ENCODE measurements around the gene UTP18. TPM values are rescaled to one million over a fixed set of nuclear protein-coding genes. Genes with fewer than 3 reads are reported as not detected.

Gene UTP18
- total and polyA plus RNA-seq, 2 of the 8 experiments (the other 6 are each of a cell fraction or from before 2014, with no cell fraction given) = 17.9 to 85.7 TPM

- no peak overlapping the region for H3K56ac ChIP-seq (replicated peaks; ENCODE audit: insufficient read length, low read depth, low read length)
- H2BK5ac ChIP-seq (ENCODE audit: low read depth, low read length) = no peak overlapping the region
- DNase-seq (ENCODE audit: low read depth in 1 of 2, low spot score in 2 of 2) (no peak), FAIRE-seq (no peak)
- no peaks in the 10 kb centered on the region for H3K4me1 ChIP-seq (replicated peaks in 1 of 4; ENCODE audit: control insufficient read depth in 3 of 4, insufficient read depth in 4 of 4, low read length in 3 of 4)
- H3K23ac ChIP-seq (ENCODE audit: insufficient read length) = no peak overlapping the region
- H4K91ac ChIP-seq (replicated peaks; ENCODE audit: insufficient read length, low read length) = no peak overlapping the region
- no peak overlapping the region for H3K27ac ChIP-seq (ENCODE audit: low read depth, low read length)
- no peak overlapping the region for H2BK15ac ChIP-seq (ENCODE audit: low read length)
- no peak overlapping the region for H3K14ac ChIP-seq (ENCODE audit: insufficient read length)
- no peak overlapping the region for H3K9ac ChIP-seq (replicated peaks in 1 of 4; ENCODE audit: extremely low read depth in 1 of 4, low read depth in 3 of 4, low read length in 3 of 4)
- no peak overlapping the region for H3K4ac ChIP-seq (replicated peaks; ENCODE audit: insufficient read length, low read depth, low read length)
- H2BK12ac ChIP-seq (ENCODE audit: low read depth, low read length) = no peak overlapping the region
- H2BK20ac ChIP-seq (ENCODE audit: low read length) = no peak overlapping the region
- no peak overlapping the region for H3K4me3 ChIP-seq (ENCODE audit: extremely low read depth in 1 of 4, insufficient read depth in 2 of 4, low read depth in 3 of 4, low read length in 4 of 4)
- no peaks in the 10 kb centered on the region for H3K36me3 ChIP-seq (ENCODE audit: control insufficient read depth in 2 of 4, insufficient read depth in 4 of 4, low read length in 3 of 4)
- H2AK5ac ChIP-seq (ENCODE audit: low read depth, low read length) = no peak overlapping the region
- H4K5ac ChIP-seq (ENCODE audit: insufficient read length, low read depth, low read length) = no peak overlapping the region
- H3K9me3 ChIP-seq (ENCODE audit: insufficient read depth in 2 of 2, low read depth in 1 of 2, low read length in 1 of 2) = no peaks in the 10 kb centered on the region
- no peak overlapping the region for H3K18ac ChIP-seq (ENCODE audit: extremely low read depth, low read length)
- H3K79me1 ChIP-seq (ENCODE audit: low read depth, low read length) = peaks cover 5% of the 10 kb centered on the region
- no peak overlapping the region for H2AFZ ChIP-seq (ENCODE audit: low read length)
- H3K23me2 ChIP-seq (ENCODE audit: low read depth, low read length) = no peaks in the 10 kb centered on the region
- H2BK120ac ChIP-seq (replicated peaks; ENCODE audit: low read depth, low read length) = no peak overlapping the region
- no peak overlapping the region for H4K8ac ChIP-seq (ENCODE audit: extremely low read depth, insufficient read depth, low read length)
- ChIA-PET POLR2A (ENCODE audit: partially characterized antibody) (no interaction called here), CTCF (ENCODE audit: partially characterized antibody) (no interaction called here)
- H4K20me1 ChIP-seq (replicated peaks in 1 of 2; ENCODE audit: control insufficient read depth in 1 of 2, insufficient read depth in 2 of 2, low read length in 2 of 2) = peaks cover 3 to 5% of the 10 kb centered on the region in 2 experiments
- no peak overlapping the region for H3K4me2 ChIP-seq (ENCODE audit: insufficient read depth in 1 of 2, low read depth in 2 of 2, low read length in 2 of 2)
- H3K27me3 ChIP-seq (replicated peaks in 1 of 4; ENCODE audit: control insufficient read depth in 3 of 4, extremely low read depth in 1 of 4, insufficient read depth in 3 of 4, low read length in 3 of 4) = no peaks in the 10 kb centered on the region
- WGBS, 2 experiments (ENCODE audit: extremely low coverage in 1 of 2, insufficient coverage in 1 of 2, insufficient read length in 1 of 2, insufficient replicate concordance in 2 of 2, low coverage in 1 of 2, low lambda C conversion rate in 2 of 2, missing lambda C conversion rate in 1 of 2) = 98% methylated on average over 4 of the region's 4 CpGs; no CpG with 5 or more reads in 1 of the 2 experiments
- H3K79me2 ChIP-seq (ENCODE audit: control insufficient read depth in 1 of 2, insufficient read depth in 2 of 2, low read length in 2 of 2) = peaks cover 0 to 85% of the 10 kb centered on the region in 2 experiments; a peak in 3 of 4 replicates
- TF ChIP-seq KDM5A (IDR thresholded peaks at IDR 0.05; ENCODE audit: low read length) (no peak), BCL11A (IDR thresholded peaks at IDR 0.05; ENCODE audit: low read depth in 2 of 2, low read length in 2 of 2) (no peak)
- TF ChIP-seq, protein P1, sequence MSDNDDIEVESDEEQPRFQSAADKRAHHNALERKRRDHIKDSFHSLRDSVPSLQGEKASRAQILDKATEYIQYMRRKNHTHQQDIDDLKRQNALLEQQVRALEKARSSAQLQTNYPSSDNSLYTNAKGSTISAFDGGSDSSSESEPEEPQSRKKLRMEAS (IDR thresholded peaks at IDR 0.05) = no peak
Measured at GRCh38 chr17:51231999-51232398, 28.3 kb upstream of the UTP18 start.
